Gastroesophageal sphincter (tissue), 3 donors: ENCODE results near the gene CHD6.

Experiments
- CTCF ChIP-seq, 4 experiments: fragments of 200-600 bp in 2 of 4; fragments of 450-650 bp in 2 of 4; sonication (generic) in 1 of 4; IDR thresholded peaks; one replicate each; pipeline ENCODE4 v1.5.1; 2017 to 2019; ENCODE audit warnings: antibody characterized with exemption in 4 of 4, mild to moderate bottlenecking in 2 of 4, moderate library complexity in 2 of 4
- EP300 ChIP-seq: sonication (generic); formaldehyde crosslinking; IDR thresholded peaks from one replicate; pipeline ENCODE4 v1.6.1; 2017; ENCODE audit warnings: antibody characterized with exemption, mild to moderate bottlenecking
- POLR2A ChIP-seq, 2 donors: fragments of 450-650 bp; IDR thresholded peaks; one replicate each; pipeline ENCODE4 v1.6.1; 2017; ENCODE audit warnings: antibody characterized with exemption in 2 of 2, mild to moderate bottlenecking in 2 of 2, moderate library complexity in 1 of 2
- POLR2AphosphoS5 ChIP-seq: sonication (generic); formaldehyde crosslinking; IDR thresholded peaks from one replicate; pipeline ENCODE4 v1.6.1; 2017; ENCODE audit warnings: antibody characterized with exemption

- TF ChIP-seq CTCF (IDR thresholded peaks at IDR 0.05) (no peak), POLR2AphosphoS5 (no peak), POLR2A (IDR thresholded peaks at IDR 0.05) (no peak), EP300 (no peak)
Measured at GRCh38 chr20:41497186-41497895, 120.8 kb downstream of the CHD6 start.
